ENCODE data around the gene RABIF. TPM values are rescaled to one million over a fixed set of nuclear protein-coding genes. Genes with fewer than 3 reads are reported as not detected.

RABIF gene
- total RNA-seq, 2 donors from 2014 or later: 5.7 to 6.2 TPM

- ATAC-seq (no peak), DNase-seq (no peak)
- intact Hi-C loops (cut with DNase I): no loop called here
These were observed 7.9 kb downstream of the RABIF start for GRCh38 chr1:202880961-202881460.

- ATAC-seq: no peak
- intact Hi-C loops (cut with DNase I): no loop called here
These were observed 8.9 kb downstream of the RABIF start for GRCh38 chr1:202880062-202880461.

GRCh38 chr1:202879128-202879527, 9.8 kb downstream of the RABIF start:
- ATAC-seq (no peak), DNase-seq (no peak)
- intact Hi-C loops (cut with DNase I): no loop called here

More at GRCh38 chr1:202880062-202880461, 8.9 kb downstream of the RABIF start:
- no peak for DNase-seq

- intact Hi-C loops (cut with DNase I): no loop called here
- ATAC-seq: no peak
These were observed 15.9 kb downstream of the RABIF start for GRCh38 chr1:202873026-202873425.

GRCh38 chr1:202871367-202871766, 17.6 kb downstream of the RABIF start:
- ATAC-seq (no peak), DNase-seq (no peak)
- intact Hi-C loops (cut with DNase I): no loop called here

More at GRCh38 chr1:202873026-202873425, 15.9 kb downstream of the RABIF start:
- DNase-seq: no peak

- intact Hi-C loops (cut with DNase I): no loop called here
- DNase-seq: no peak
- no peak for ATAC-seq
These were observed 26.0 kb downstream of the RABIF start for GRCh38 chr1:202862679-202863560.

GRCh38 chr1:202861420-202862132, 27.4 kb downstream of the RABIF start:
- peak; percentile 99 for ATAC-seq
- intact Hi-C loops (cut with DNase I): no loop called here
- DNase-seq: peak; percentile 93

- ATAC-seq (peak; percentile 38 to 65), DNase-seq (peak; percentile 38)
- intact Hi-C loops (cut with DNase I): no loop called here
These were observed 28.1 kb downstream of the RABIF start for GRCh38 chr1:202860744-202861419.

- intact Hi-C loops (cut with DNase I): no loop called here
- ATAC-seq (peak in 1 of 2 donors; percentile 1), DNase-seq (peak; percentile 48)
These were observed 30.0 kb downstream of the RABIF start for GRCh38 chr1:202858789-202859414.

- peak; percentile 49 to 59 for ATAC-seq
- intact Hi-C loops (cut with DNase I): no loop called here
- peak; percentile 81 for DNase-seq
These were observed 30.6 kb downstream of the RABIF start for GRCh38 chr1:202858331-202858730.

GRCh38 chr1:202857136-202857610, 31.8 kb downstream of the RABIF start:
- DNase-seq (no peak), ATAC-seq (no peak)
- intact Hi-C loops (cut with DNase I): no loop called here

GRCh38 chr1:202856014-202856413, 32.9 kb downstream of the RABIF start:
- intact Hi-C loops (cut with DNase I): no loop called here
- DNase-seq (no peak), ATAC-seq (no peak)

GRCh38 chr1:202854787-202855186, 34.2 kb downstream of the RABIF start:
- DNase-seq (no peak), ATAC-seq (no peak)
- intact Hi-C loops (cut with DNase I): no loop called here

GRCh38 chr1:202852163-202852904, 36.6 kb downstream of the RABIF start:
- no peak for DNase-seq
- intact Hi-C loops (cut with DNase I): no loop called here
- peak; percentile 27 to 72 for ATAC-seq

GRCh38 chr1:202850593-202851362, 38.2 kb downstream of the RABIF start:
- peak in 1 of 2 donors; percentile 47 for ATAC-seq

GRCh38 chr1:202848191-202848542, 40.8 kb downstream of the RABIF start:
- intact Hi-C loops (cut with DNase I): no loop called here
- no peak for ATAC-seq
- DNase-seq: no peak

More at GRCh38 chr1:202850593-202851362, 38.2 kb downstream of the RABIF start:
- DNase-seq: no peak
- intact Hi-C loops (cut with DNase I): no loop called here

GRCh38 chr1:202844935-202845334, 44.0 kb downstream of the RABIF start:
- ATAC-seq: no peak
- no peak for DNase-seq
- intact Hi-C loops (cut with DNase I): no loop called here

- intact Hi-C loops (cut with DNase I): no loop called here
- no peak for DNase-seq
- no peak for ATAC-seq
These were observed 44.7 kb downstream of the RABIF start for GRCh38 chr1:202844259-202844658.

All from left cardiac atrium (tissue), 4 donors.